DOHH2 (cell line): ENCODE measurements around the gene NPS.

Experiments used
- H3F3A ChIP-seq: fragments of 200-600 bp; sonication (generic), shearing (Covaris generic); 2 replicates; pipeline ENCODE4 v1.6.0; 2016; ENCODE audit warnings: antibody characterized with exemption, mild to moderate bottlenecking; ENCODE audit not compliant: control insufficient read depth, insufficient read depth
- H3K27ac ChIP-seq: fragments of 200-600 bp; sonication (generic); 2 replicates; pipeline ENCODE4 v1.5.1; 2014; ENCODE audit warnings: low read depth, mild to moderate bottlenecking, low read length, moderate library complexity
- H3K27me3 ChIP-seq: fragments of 200-600 bp; sonication (generic); 2 replicates; pipeline ENCODE4 v1.6.1; 2014; ENCODE audit warnings: mild to moderate bottlenecking, low read length, mixed read lengths; ENCODE audit not compliant: control insufficient read depth
- H3K36me3 ChIP-seq: fragments of 200-600 bp; sonication (generic); 2 replicates; pipeline ENCODE4 v1.6.1; 2014; ENCODE audit warnings: mild to moderate bottlenecking, low read length, moderate library complexity, mixed read lengths; ENCODE audit not compliant: control insufficient read depth
- H3K4me1 ChIP-seq: fragments of 200-600 bp; sonication (generic); 2 replicates; pipeline ENCODE4 v1.6.1; 2014; ENCODE audit warnings: mild to moderate bottlenecking, low read length, mixed read lengths; ENCODE audit not compliant: control insufficient read depth
- H3K4me2 ChIP-seq: fragments of 200-600 bp; sonication (generic); 2 replicates; pipeline ENCODE4 v1.6.0; 2014; ENCODE audit warnings: mild to moderate bottlenecking, low read length, moderate library complexity
- H3K4me3 ChIP-seq: fragments of 200-600 bp; sonication (generic); 2 replicates; pipeline ENCODE4 v1.5.1; 2014; ENCODE audit warnings: mild to moderate bottlenecking, low read length, mixed read lengths
- H3K79me2 ChIP-seq: fragments of 200-600 bp; sonication (generic); 2 replicates; pipeline ENCODE4 v1.6.1; 2014; ENCODE audit warnings: mild to moderate bottlenecking, low read length, mixed read lengths; ENCODE audit not compliant: control insufficient read depth
- H3K9me2 ChIP-seq: fragments of 200-600 bp; sonication (generic); replicated peaks from 2 replicates; pipeline ENCODE4 v1.6.1; 2014; ENCODE audit warnings: mild to moderate bottlenecking, low read length, mixed read lengths; ENCODE audit not compliant: control insufficient read depth
- H3K9me3 ChIP-seq: fragments of 200-600 bp; sonication (generic); 2 replicates; pipeline ENCODE4 v1.6.1; 2014; ENCODE audit warnings: antibody characterized with exemption, low read length, mixed read lengths; ENCODE audit not compliant: control insufficient read depth, insufficient read depth
- H4K20me1 ChIP-seq: fragments of 200-600 bp; sonication (generic); 2 replicates; pipeline ENCODE4 v1.6.0; 2014; ENCODE audit warnings: low read depth, mild to moderate bottlenecking, antibody characterized with exemption, low read length, moderate library complexity; ENCODE audit not compliant: control insufficient read depth, insufficient read depth
- EZH2phosphoT487 ChIP-seq: fragments of 200-600 bp; sonication (generic); IDR thresholded peaks from 2 replicates; pipeline ENCODE4 v1.6.1; 2017; ENCODE audit warnings: borderline replicate concordance, mild to moderate bottlenecking, antibody characterized with exemption, low read length, moderate library complexity, mixed read lengths
- TF ChIP-seq, protein P1 (sequence below): fragments of 200-600 bp; sonication (generic); IDR thresholded peaks from one replicate; pipeline ENCODE4 v1.5.1; 2014; ENCODE audit warnings: antibody characterized with exemption, mild to moderate bottlenecking, low read depth, low read length; ENCODE audit not compliant: poor library complexity, severe bottlenecking

NPS gene

DNA sequence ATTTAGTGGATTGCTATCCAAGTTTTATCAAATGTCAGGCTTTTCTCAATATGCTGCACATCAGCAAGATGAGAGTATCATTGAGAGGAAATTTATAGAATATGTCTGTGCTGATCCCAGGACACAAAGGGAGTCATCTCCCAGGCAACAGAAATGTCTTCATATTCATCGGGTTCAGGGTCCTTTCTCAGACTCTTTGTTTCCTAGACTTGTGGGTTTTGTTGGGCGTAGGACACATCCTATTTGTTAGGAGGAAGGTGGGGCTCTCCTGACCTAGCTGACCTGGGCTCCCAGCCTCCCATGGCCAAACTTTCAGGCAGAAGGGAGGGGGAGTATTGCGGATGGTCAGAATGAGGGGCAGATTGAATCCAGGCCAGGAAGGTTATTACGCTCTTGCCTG is 22.9 kb upstream of the NPS start:
- no peaks in the 10 kb centered on the region for H3K27me3 ChIP-seq
- no peak overlapping the region for H3K27ac ChIP-seq
- no peak overlapping the region for H3K4me2 ChIP-seq
- no peaks in the 10 kb centered on the region for H4K20me1 ChIP-seq
- H3F3A ChIP-seq = no peaks in the 10 kb centered on the region
- H3K4me3 ChIP-seq = no peak overlapping the region
- H3K9me3 ChIP-seq = no peaks in the 10 kb centered on the region
- no peaks in the 10 kb centered on the region for H3K79me2 ChIP-seq
- H3K9me2 ChIP-seq = no peaks in the 10 kb centered on the region
- H3K36me3 ChIP-seq = no peaks in the 10 kb centered on the region
- TF ChIP-seq, protein P1, sequence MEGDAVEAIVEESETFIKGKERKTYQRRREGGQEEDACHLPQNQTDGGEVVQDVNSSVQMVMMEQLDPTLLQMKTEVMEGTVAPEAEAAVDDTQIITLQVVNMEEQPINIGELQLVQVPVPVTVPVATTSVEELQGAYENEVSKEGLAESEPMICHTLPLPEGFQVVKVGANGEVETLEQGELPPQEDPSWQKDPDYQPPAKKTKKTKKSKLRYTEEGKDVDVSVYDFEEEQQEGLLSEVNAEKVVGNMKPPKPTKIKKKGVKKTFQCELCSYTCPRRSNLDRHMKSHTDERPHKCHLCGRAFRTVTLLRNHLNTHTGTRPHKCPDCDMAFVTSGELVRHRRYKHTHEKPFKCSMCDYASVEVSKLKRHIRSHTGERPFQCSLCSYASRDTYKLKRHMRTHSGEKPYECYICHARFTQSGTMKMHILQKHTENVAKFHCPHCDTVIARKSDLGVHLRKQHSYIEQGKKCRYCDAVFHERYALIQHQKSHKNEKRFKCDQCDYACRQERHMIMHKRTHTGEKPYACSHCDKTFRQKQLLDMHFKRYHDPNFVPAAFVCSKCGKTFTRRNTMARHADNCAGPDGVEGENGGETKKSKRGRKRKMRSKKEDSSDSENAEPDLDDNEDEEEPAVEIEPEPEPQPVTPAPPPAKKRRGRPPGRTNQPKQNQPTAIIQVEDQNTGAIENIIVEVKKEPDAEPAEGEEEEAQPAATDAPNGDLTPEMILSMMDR = no peak
- no peak for TF ChIP-seq EZH2phosphoT487
- H3K4me1 ChIP-seq = no peaks in the 10 kb centered on the region

DNA sequence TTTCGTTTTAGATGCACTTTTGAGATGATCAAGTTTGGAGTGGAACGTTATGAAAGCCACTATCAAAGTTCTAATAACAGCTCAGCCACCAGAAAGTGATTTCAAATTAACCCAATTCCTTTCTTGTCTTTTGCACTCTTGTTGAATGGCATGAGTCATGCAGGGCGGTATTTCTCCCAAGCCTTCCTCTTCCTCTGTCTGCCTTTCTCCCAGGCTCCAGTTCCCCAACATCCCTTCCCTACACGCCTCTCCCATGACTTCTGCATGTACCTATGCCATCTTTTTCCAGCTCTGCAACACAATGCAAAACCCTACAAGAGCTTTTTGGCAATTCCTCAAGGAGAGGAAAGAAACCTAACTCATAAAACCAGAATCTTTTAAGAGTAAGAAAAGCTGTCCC is 21.8 kb upstream of the NPS start:
- no peaks in the 10 kb centered on the region for H3K9me3 ChIP-seq
- H3K9me2 ChIP-seq = no peaks in the 10 kb centered on the region
- no peaks in the 10 kb centered on the region for H3K79me2 ChIP-seq
- H3K36me3 ChIP-seq = no peaks in the 10 kb centered on the region
- no peak for TF ChIP-seq EZH2phosphoT487
- TF ChIP-seq, protein P1 = no peak
- no peak overlapping the region for H3K4me2 ChIP-seq
- no peaks in the 10 kb centered on the region for H4K20me1 ChIP-seq
- no peaks in the 10 kb centered on the region for H3F3A ChIP-seq
- no peak overlapping the region for H3K4me3 ChIP-seq
- H3K27ac ChIP-seq = no peak overlapping the region
- no peaks in the 10 kb centered on the region for H3K4me1 ChIP-seq
- no peaks in the 10 kb centered on the region for H3K27me3 ChIP-seq

DNA sequence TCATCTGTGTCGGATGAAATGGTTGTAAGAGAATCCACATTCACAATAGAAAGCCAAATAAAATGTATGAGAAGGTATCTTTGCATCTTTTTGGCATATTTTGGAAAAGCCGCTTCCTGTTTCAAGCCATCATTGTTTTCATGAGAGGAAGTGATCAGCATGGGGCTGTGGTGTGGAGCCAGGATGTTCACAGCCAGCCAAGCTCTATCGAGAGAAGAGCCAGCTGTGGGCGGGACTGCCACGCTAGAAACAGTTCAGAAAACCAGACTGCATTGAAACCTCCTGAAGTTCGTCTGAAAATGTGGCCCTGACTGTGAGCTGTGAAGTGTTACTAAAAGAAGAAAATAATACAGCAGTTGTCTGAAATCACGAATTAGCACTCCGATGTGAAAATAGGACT is 21.2 kb upstream of the NPS start:
- TF ChIP-seq EZH2phosphoT487 = no peak
- TF ChIP-seq, protein P1 = no peak
- H3K9me3 ChIP-seq = no peaks in the 10 kb centered on the region
- no peaks in the 10 kb centered on the region for H3K4me1 ChIP-seq
- no peaks in the 10 kb centered on the region for H4K20me1 ChIP-seq
- no peaks in the 10 kb centered on the region for H3K36me3 ChIP-seq
- no peaks in the 10 kb centered on the region for H3K9me2 ChIP-seq
- H3F3A ChIP-seq = no peaks in the 10 kb centered on the region
- H3K4me2 ChIP-seq = no peak overlapping the region
- H3K27ac ChIP-seq = no peak overlapping the region
- no peak overlapping the region for H3K4me3 ChIP-seq
- H3K79me2 ChIP-seq = no peaks in the 10 kb centered on the region
- H3K27me3 ChIP-seq = no peaks in the 10 kb centered on the region

DNA sequence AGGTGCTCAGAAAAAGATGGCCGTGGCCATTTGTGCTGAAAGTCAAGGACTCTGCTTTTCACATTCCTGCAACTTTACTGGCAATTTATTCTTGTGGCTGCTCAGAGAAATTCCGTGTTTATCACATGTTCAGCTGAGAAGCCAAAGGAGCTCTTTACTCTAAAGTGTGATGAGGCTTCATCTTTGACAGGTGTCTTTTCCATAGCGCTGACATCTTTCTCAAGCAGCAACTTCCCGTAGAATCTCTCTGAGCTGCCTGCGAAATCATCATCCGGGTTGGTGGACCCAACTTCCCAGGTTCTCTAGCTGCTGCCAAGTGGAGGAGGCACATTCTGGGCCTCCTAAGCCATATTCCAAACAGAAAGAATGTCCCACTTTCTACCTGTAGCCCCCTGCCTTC is 16.9 kb upstream of the NPS start:
- no peak for TF ChIP-seq EZH2phosphoT487
- TF ChIP-seq, protein P1 = no peak
- Histone ChIP-seq H3K9me2 (no peaks in the 10 kb centered on the region), H3K4me1 (no peaks in the 10 kb centered on the region), H4K20me1 (no peaks in the 10 kb centered on the region), H3K36me3 (no peaks in the 10 kb centered on the region), H3K27me3 (no peaks in the 10 kb centered on the region), H3K4me3 (no peak overlapping the region), H3K4me2 (no peak overlapping the region), H3F3A (no peaks in the 10 kb centered on the region), H3K27ac (no peak overlapping the region), H3K9me3 (no peaks in the 10 kb centered on the region), H3K79me2 (no peaks in the 10 kb centered on the region)
